ENCODE results near the gene RARB.

RARB gene

DNA sequence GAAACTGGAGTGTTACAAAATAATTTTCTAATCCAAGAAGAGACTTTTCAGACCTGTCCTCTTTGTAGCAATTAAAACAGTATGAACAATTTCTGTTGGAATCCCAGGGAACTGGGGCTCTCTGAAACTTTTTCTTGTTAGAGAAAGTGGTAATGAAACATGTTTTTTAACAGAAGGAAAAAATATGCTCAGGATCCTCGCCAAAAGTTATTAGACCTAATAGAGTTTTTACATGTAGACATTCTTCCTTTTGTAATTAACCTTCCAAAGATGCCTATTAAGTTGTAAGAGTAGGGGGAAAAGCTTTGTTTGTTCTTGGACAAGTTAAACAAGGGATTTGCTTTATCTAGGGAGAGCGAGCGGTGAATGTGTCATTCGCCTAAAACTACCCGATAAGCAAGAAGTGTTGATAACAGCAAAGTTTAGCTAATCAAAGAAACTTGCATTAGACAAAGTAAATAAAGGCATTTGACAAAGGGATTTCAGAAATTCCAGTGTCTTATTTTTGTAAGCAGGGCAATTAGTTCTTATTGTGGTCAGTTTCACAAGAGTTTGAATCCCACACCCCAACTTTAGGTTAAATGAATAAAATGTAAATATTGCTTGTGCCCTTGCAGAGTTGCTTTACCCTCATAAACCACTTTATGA, 2.3 kb downstream of the RARB start:
- ATAC-seq = no peak
- TF ChIP-seq, protein P1, sequence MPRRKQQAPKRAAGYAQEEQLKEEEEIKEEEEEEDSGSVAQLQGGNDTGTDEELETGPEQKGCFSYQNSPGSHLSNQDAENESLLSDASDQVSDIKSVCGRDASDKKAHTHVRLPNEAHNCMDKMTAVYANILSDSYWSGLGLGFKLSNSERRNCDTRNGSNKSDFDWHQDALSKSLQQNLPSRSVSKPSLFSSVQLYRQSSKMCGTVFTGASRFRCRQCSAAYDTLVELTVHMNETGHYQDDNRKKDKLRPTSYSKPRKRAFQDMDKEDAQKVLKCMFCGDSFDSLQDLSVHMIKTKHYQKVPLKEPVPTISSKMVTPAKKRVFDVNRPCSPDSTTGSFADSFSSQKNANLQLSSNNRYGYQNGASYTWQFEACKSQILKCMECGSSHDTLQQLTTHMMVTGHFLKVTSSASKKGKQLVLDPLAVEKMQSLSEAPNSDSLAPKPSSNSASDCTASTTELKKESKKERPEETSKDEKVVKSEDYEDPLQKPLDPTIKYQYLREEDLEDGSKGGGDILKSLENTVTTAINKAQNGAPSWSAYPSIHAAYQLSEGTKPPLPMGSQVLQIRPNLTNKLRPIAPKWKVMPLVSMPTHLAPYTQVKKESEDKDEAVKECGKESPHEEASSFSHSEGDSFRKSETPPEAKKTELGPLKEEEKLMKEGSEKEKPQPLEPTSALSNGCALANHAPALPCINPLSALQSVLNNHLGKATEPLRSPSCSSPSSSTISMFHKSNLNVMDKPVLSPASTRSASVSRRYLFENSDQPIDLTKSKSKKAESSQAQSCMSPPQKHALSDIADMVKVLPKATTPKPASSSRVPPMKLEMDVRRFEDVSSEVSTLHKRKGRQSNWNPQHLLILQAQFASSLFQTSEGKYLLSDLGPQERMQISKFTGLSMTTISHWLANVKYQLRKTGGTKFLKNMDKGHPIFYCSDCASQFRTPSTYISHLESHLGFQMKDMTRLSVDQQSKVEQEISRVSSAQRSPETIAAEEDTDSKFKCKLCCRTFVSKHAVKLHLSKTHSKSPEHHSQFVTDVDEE (CRISPR knock-in tag; IDR thresholded peaks at IDR 0.05) = no peak
- TF ChIP-seq, protein P2, sequence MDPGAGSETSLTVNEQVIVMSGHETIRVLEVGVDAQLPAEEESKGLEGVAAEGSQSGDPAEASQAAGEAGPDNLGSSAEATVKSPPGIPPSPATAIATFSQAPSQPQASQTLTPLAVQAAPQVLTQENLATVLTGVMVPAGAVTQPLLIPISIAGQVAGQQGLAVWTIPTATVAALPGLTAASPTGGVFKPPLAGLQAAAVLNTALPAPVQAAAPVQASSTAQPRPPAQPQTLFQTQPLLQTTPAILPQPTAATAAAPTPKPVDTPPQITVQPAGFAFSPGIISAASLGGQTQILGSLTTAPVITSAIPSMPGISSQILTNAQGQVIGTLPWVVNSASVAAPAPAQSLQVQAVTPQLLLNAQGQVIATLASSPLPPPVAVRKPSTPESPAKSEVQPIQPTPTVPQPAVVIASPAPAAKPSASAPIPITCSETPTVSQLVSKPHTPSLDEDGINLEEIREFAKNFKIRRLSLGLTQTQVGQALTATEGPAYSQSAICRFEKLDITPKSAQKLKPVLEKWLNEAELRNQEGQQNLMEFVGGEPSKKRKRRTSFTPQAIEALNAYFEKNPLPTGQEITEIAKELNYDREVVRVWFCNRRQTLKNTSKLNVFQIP (CRISPR knock-in tag; IDR thresholded peaks at IDR 0.05; ENCODE audit: borderline replicate concordance, low read depth) = no peak
- TF ChIP-seq ZNF70 (CRISPR knock-in tag; IDR thresholded peaks at IDR 0.05) (no peak), RARB (CRISPR knock-in tag; IDR thresholded peaks at IDR 0.05) (no peak), GLIS3 (CRISPR knock-in tag; IDR thresholded peaks at IDR 0.05) (no peak), PPARA (CRISPR knock-in tag; IDR thresholded peaks at IDR 0.05; ENCODE audit: borderline replicate concordance) (no peak), ZFP3 (CRISPR knock-in tag; IDR thresholded peaks at IDR 0.05) (no peak), ZNF8 (CRISPR knock-in tag; IDR thresholded peaks at IDR 0.05) (no peak), CSDC2 (CRISPR knock-in tag; IDR thresholded peaks at IDR 0.05) (no peak), ESRRG (CRISPR knock-in tag; IDR thresholded peaks at IDR 0.05) (no peak)
- TF ChIP-seq, protein P3, sequence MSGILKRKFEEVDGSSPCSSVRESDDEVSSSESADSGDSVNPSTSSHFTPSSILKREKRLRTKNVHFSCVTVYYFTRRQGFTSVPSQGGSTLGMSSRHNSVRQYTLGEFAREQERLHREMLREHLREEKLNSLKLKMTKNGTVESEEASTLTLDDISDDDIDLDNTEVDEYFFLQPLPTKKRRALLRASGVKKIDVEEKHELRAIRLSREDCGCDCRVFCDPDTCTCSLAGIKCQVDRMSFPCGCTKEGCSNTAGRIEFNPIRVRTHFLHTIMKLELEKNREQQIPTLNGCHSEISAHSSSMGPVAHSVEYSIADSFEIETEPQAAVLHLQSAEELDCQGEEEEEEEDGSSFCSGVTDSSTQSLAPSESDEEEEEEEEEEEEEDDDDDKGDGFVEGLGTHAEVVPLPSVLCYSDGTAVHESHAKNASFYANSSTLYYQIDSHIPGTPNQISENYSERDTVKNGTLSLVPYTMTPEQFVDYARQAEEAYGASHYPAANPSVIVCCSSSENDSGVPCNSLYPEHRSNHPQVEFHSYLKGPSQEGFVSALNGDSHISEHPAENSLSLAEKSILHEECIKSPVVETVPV (CRISPR knock-in tag; IDR thresholded peaks at IDR 0.05) = no peak
- TF ChIP-seq, protein P4, sequence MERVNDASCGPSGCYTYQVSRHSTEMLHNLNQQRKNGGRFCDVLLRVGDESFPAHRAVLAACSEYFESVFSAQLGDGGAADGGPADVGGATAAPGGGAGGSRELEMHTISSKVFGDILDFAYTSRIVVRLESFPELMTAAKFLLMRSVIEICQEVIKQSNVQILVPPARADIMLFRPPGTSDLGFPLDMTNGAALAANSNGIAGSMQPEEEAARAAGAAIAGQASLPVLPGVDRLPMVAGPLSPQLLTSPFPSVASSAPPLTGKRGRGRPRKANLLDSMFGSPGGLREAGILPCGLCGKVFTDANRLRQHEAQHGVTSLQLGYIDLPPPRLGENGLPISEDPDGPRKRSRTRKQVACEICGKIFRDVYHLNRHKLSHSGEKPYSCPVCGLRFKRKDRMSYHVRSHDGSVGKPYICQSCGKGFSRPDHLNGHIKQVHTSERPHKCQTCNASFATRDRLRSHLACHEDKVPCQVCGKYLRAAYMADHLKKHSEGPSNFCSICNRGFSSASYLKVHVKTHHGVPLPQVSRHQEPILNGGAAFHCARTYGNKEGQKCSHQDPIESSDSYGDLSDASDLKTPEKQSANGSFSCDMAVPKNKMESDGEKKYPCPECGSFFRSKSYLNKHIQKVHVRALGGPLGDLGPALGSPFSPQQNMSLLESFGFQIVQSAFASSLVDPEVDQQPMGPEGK (CRISPR knock-in tag; IDR thresholded peaks at IDR 0.05; ENCODE audit: borderline replicate concordance) = no peak
- TF ChIP-seq, protein P5, sequence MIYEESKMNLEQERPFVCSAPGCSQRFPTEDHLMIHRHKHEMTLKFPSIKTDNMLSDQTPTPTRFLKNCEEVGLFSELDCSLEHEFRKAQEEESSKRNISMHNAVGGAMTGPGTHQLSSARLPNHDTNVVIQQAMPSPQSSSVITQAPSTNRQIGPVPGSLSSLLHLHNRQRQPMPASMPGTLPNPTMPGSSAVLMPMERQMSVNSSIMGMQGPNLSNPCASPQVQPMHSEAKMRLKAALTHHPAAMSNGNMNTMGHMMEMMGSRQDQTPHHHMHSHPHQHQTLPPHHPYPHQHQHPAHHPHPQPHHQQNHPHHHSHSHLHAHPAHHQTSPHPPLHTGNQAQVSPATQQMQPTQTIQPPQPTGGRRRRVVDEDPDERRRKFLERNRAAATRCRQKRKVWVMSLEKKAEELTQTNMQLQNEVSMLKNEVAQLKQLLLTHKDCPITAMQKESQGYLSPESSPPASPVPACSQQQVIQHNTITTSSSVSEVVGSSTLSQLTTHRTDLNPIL (CRISPR knock-in tag; IDR thresholded peaks at IDR 0.05; ENCODE audit: low read depth) = no peak

DNA sequence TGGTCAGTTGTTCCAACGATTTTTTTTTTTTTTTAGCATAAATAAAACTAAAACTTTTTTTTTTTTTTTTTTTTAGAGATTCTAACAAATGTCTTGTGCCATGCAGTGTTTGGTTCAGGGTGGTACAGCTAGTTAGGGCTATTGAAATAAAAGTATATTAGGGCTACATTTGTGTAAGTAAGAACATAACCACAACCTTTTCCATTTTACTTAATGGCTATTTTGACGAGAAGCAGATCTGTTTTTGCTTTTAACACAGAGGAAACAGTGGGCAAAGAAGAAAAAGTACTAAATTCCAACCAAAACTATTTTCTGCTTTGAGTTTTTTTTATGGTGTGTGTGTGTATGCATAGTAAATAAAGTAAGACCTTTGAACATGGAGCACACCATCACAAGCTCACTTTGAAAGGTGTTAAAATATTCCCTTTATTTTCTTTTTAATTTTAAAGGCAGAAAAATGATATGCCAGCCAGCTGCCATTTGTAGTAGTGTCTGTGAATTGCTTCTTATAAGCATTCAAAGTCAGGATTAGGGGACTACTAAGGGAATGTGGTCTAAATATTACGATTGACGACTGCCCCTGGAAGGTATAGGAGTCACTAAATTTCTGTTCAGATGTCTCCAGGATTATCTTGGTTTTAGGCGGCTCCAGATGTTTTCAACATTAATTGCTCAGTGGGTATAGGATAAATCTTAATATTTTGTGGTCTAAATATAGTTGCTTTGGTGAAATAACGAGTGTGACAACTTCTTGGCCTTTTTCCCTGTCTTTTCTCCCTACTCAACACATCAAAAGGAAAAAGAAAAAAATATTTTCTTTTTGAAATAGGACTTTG, 3.1 kb downstream of the RARB start:
- TF ChIP-seq ARNTL (CRISPR knock-in tag; IDR thresholded peaks at IDR 0.05; ENCODE audit: borderline replicate concordance, low read depth) (no peak), GLIS3 (CRISPR knock-in tag; IDR thresholded peaks at IDR 0.05) (no peak), ZFP30 (CRISPR knock-in tag; IDR thresholded peaks at IDR 0.05) (no peak)
- TF ChIP-seq, protein P5 (CRISPR knock-in tag; IDR thresholded peaks at IDR 0.05; ENCODE audit: low read depth) = no peak
- ATAC-seq = no peak

DNA sequence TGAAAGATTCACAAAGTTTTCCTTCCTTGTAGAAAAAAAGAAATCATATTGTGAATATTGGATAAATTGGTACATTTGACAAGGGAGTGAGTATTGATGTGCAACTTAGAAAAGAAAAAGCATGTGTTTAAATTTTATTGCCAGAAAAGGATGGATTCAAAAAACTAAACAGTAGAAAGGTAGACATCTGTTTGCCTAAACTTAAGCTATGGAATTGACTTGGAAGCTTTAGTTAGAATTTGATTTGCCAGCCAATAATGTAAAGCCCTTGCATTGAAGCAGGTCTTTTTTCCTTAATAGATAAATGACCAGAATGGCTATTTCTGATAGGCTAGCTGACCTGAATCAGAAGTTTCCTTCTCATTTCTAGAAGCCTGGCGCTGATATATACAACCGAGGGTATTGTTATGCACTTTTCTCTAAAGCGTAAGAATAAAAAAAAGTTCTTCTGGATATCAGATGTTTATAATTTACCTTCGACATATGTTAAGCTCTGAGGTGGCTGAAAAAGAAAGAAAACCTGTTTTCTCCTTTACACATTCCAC, 4.2 kb downstream of the RARB start:
- no peak for ATAC-seq
- TF ChIP-seq OSR1 (CRISPR knock-in tag; IDR thresholded peaks at IDR 0.05) = no peak
- no peak for TF ChIP-seq ARNTL (CRISPR knock-in tag; IDR thresholded peaks at IDR 0.05; ENCODE audit: borderline replicate concordance, low read depth)
- no peak for TF ChIP-seq ZNF565 (CRISPR knock-in tag; conservative IDR thresholded peaks at IDR 0.05; ENCODE audit: low read depth)
- TF ChIP-seq ESRRG (CRISPR knock-in tag; IDR thresholded peaks at IDR 0.05) = no peak
- TF ChIP-seq GLIS3 (CRISPR knock-in tag; IDR thresholded peaks at IDR 0.05) = no peak
- TF ChIP-seq ZFP30 (CRISPR knock-in tag; IDR thresholded peaks at IDR 0.05) = no peak
- no peak for TF ChIP-seq ZFP3 (CRISPR knock-in tag; IDR thresholded peaks at IDR 0.05)
- TF ChIP-seq, protein P1 (CRISPR knock-in tag; IDR thresholded peaks at IDR 0.05) = no peak
- TF ChIP-seq, protein P2 (CRISPR knock-in tag; IDR thresholded peaks at IDR 0.05; ENCODE audit: borderline replicate concordance, low read depth) = no peak
- no peak for TF ChIP-seq BACH2 (CRISPR knock-in tag; IDR thresholded peaks at IDR 0.05; ENCODE audit: borderline replicate concordance)
- TF ChIP-seq ISL1 (CRISPR knock-in tag; IDR thresholded peaks at IDR 0.05) = no peak
- TF ChIP-seq PPARA (CRISPR knock-in tag; IDR thresholded peaks at IDR 0.05; ENCODE audit: borderline replicate concordance) = no peak

All from SK-N-SH treated with all-trans-retinoic acid at 6 μM for 48 hours (cell line).